Esophagus squamous epithelium (tissue), 5 donors: ENCODE data around the gene RPS6KA6. TPM values are rescaled to one million over a fixed set of nuclear protein-coding genes. Genes with fewer than 3 reads are reported as not detected.

Experiments
- DNase-seq: peaks from one replicate; lab custom pipeline; 2025; lab: John Stamatoyannopoulos, UW
- H3K27ac ChIP-seq, 4 donors: fragments of 200-600 bp; sonication (generic); one replicate each; pipeline ENCODE4 v1.5.1; 2016 to 2019; ENCODE audit warnings: mild to moderate bottlenecking in 1 of 4
- H3K27me3 ChIP-seq, 4 donors: fragments of 200-600 bp; sonication (generic); 1 replicate in 3 of 4; 2 replicates in 1 of 4; pipeline versions ENCODE4 v1.5.1 to v1.6.0; 2017 to 2021; ENCODE audit warnings: antibody characterized with exemption in 1 of 4
- H3K36me3 ChIP-seq, 3 donors: fragments of 200-600 bp; sonication (generic); one replicate each; pipeline ENCODE4 v1.5.1; 2016 to 2019
- H3K4me1 ChIP-seq, 3 donors: fragments of 200-600 bp; sonication (generic); one replicate each; pipeline ENCODE4 v1.5.1; 2017 to 2019
- H3K4me3 ChIP-seq, 4 donors: fragments of 200-600 bp; sonication (generic); 1 replicate in 3 of 4; 2 replicates in 1 of 4; pipeline ENCODE4 v1.5.1; 2016 to 2019; ENCODE audit warnings: mild to moderate bottlenecking in 2 of 4, moderate library complexity in 1 of 4
- H3K9me3 ChIP-seq, 3 donors: fragments of 200-600 bp; sonication (generic); one replicate each; pipeline ENCODE4 v1.5.1; 2016 to 2019
- CTCF ChIP-seq, 6 experiments: fragments of 450-650 bp in 4 of 6; fragments of 200-600 bp in 2 of 6; sonication (generic) in 2 of 6; IDR thresholded peaks; one replicate each; pipeline ENCODE4 v1.5.1; 2016 to 2019; ENCODE audit warnings: antibody characterized with exemption in 6 of 6, mild to moderate bottlenecking in 4 of 6, moderate library complexity in 4 of 6
- POLR2A ChIP-seq, 4 donors: fragments of 450-650 bp; IDR thresholded peaks; one replicate each; pipeline ENCODE4 v1.6.1; 2017; ENCODE audit warnings: antibody characterized with exemption in 4 of 4, mild to moderate bottlenecking in 4 of 4, moderate library complexity in 3 of 4
- WGBS, 2 donors: methylation state at CpG; one replicate each; pipeline ENCODE4 v1.1.5; 2018; 5-methylcytosine and 5-hydroxymethylcytosine counted together
- intact Hi-C: fragments of 100-400 bp; cut with DNase I; formaldehyde crosslinking; loops from one replicate; pipeline ENCODE4 v1.15.0; 2022
- total RNA-seq, 4 donors: library from RNA; depleted of rRNA; stranded (reverse); fragments of >200 nt; gene quantifications; one replicate each; pipeline ENCODE4 v1.1.0, GENCODE V29; 2016
- donor health status: DM: yes; HTN: yes; CAD: no.

RPS6KA6 gene
- total RNA-seq, 4 donors from 2014 or later = 0.92 to 2.9 (median 1.9) TPM

GRCh38 chrX:84155938-84156337 lies 32.1 kb downstream of the RPS6KA6 start:
- no peaks in the 10 kb centered on the region for H3K4me1 ChIP-seq
- no peak overlapping the region for H3K27ac ChIP-seq
- H3K27me3 ChIP-seq = no peaks in the 10 kb centered on the region
- DNase-seq = no peak
- TF ChIP-seq POLR2A (IDR thresholded peaks at IDR 0.05) = no peak
- no peak for TF ChIP-seq CTCF (IDR thresholded peaks at IDR 0.05)
- H3K36me3 ChIP-seq = no peaks in the 10 kb centered on the region
- WGBS, 2 donors = 61 to 63% methylated on average over 3 of the region's 3 CpGs
- no peaks in the 10 kb centered on the region for H3K9me3 ChIP-seq
- no peak overlapping the region for H3K4me3 ChIP-seq
- intact Hi-C loops = no loop called here

GRCh38 chrX:84153538-84153937 lies 34.5 kb downstream of the RPS6KA6 start:
- DNase-seq = no peak
- 23 to 33% methylated on average over 1 of the region's 1 CpG for WGBS, 2 donors
- intact Hi-C loops = no loop called here

DNA sequence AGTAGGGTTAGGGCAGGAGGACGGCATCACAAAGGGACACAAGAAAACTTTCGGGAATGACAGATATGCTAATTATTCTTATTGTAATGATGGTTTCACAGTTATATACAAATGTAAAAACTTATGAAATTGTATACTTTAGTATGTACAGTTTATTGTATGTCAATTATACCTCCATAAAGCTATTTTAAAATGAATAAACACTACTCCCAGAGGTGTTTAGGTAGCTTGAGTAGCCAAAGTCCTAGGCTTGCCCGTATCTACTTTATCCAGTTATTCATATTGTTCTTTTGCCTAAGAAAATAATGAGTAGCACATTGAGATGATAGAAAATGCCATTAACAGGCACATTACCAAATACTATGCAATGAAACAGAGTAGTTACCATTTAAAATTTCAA lies 43.0 kb downstream of the RPS6KA6 start:
- Histone ChIP-seq H3K27ac (no peak overlapping the region), H3K4me1 (no peaks in the 10 kb centered on the region), H3K27me3 (no peaks in the 10 kb centered on the region), H3K4me3 (no peak overlapping the region), H3K36me3 (no peaks in the 10 kb centered on the region), H3K9me3 (no peaks in the 10 kb centered on the region)
- no peak for DNase-seq
- intact Hi-C loops = no loop called here
- WGBS, 2 donors = 78 to 100% methylated on average over 3 of the region's 3 CpGs
- TF ChIP-seq POLR2A (IDR thresholded peaks at IDR 0.05) = no peak
- no peak for TF ChIP-seq CTCF (IDR thresholded peaks at IDR 0.05)

More at GRCh38 chrX:84153538-84153937, 34.5 kb downstream of the RPS6KA6 start:
- TF ChIP-seq CTCF (IDR thresholded peaks at IDR 0.05) (no peak), POLR2A (IDR thresholded peaks at IDR 0.05) (no peak)
- Histone ChIP-seq H3K27me3 (no peaks in the 10 kb centered on the region), H3K4me1 (no peaks in the 10 kb centered on the region), H3K36me3 (no peaks in the 10 kb centered on the region), H3K27ac (no peak overlapping the region), H3K4me3 (no peak overlapping the region), H3K9me3 (no peaks in the 10 kb centered on the region)

- WGBS, 2 donors = 57 to 68% methylated on average over 1 of the region's 1 CpG
- Histone ChIP-seq H3K4me1 (no peaks in the 10 kb centered on the region), H3K27me3 (no peaks in the 10 kb centered on the region), H3K4me3 (no peak overlapping the region), H3K36me3 (no peaks in the 10 kb centered on the region), H3K27ac (no peak overlapping the region), H3K9me3 (no peaks in the 10 kb centered on the region)
- intact Hi-C loops = no loop called here
- TF ChIP-seq POLR2A (IDR thresholded peaks at IDR 0.05) (no peak), CTCF (IDR thresholded peaks at IDR 0.05) (no peak)
- DNase-seq = no peak
These were observed 43.7 kb downstream of the RPS6KA6 start for GRCh38 chrX:84144281-84144680.

GRCh38 chrX:84133023-84133422 lies 55.0 kb downstream of the RPS6KA6 start:
- intact Hi-C loops = no loop called here
- TF ChIP-seq POLR2A (IDR thresholded peaks at IDR 0.05) = no peak
- TF ChIP-seq CTCF (IDR thresholded peaks at IDR 0.05) = no peak
- DNase-seq = no peak
- H3K36me3 ChIP-seq = no peaks in the 10 kb centered on the region
- no peaks in the 10 kb centered on the region for H3K27me3 ChIP-seq
- H3K27ac ChIP-seq = no peak overlapping the region
- WGBS, 2 donors = 66 to 96% methylated on average over 2 of the region's 2 CpGs
- no peaks in the 10 kb centered on the region for H3K9me3 ChIP-seq
- no peaks in the 10 kb centered on the region for H3K4me1 ChIP-seq
- H3K4me3 ChIP-seq = no peak overlapping the region
